Measurements from ENCODE around the gene PDK1. TPM values are rescaled to one million over a fixed set of nuclear protein-coding genes. Genes with fewer than 3 reads are reported as not detected.
A peak's percentile ranks its signal among the peaks of the same experiment; 100 is the strongest.

The PDK1 gene
- total RNA-seq, 1 donor from 2014 or later, result 27.9 TPM

- H3K27me3 Mint-ChIP-seq (ENCODE audit: low read depth), result no peaks in the 10 kb centered on the region
- no peak overlapping the region for H3K27ac Mint-ChIP-seq (ENCODE audit: unreplicated experiment)
- H3K9me3 Mint-ChIP-seq (ENCODE audit: low read depth), result peaks cover 26% of the 10 kb centered on the region
- DNase-seq (ENCODE audit: low spot score), result no peak
- H3K4me3 Mint-ChIP-seq (ENCODE audit: unreplicated experiment), result no peak overlapping the region
- no peaks in the 10 kb centered on the region for H3K4me1 Mint-ChIP-seq (ENCODE audit: low read depth)
- peaks cover 15% of the 10 kb centered on the region for H3K36me3 Mint-ChIP-seq (ENCODE audit: low read depth)
- TF ChIP-seq CTCF (IDR thresholded peaks at IDR 0.05), result no peak
These were observed 91.5 kb downstream of the PDK1 start for GRCh38 chr2:172647439-172647838.

DNA sequence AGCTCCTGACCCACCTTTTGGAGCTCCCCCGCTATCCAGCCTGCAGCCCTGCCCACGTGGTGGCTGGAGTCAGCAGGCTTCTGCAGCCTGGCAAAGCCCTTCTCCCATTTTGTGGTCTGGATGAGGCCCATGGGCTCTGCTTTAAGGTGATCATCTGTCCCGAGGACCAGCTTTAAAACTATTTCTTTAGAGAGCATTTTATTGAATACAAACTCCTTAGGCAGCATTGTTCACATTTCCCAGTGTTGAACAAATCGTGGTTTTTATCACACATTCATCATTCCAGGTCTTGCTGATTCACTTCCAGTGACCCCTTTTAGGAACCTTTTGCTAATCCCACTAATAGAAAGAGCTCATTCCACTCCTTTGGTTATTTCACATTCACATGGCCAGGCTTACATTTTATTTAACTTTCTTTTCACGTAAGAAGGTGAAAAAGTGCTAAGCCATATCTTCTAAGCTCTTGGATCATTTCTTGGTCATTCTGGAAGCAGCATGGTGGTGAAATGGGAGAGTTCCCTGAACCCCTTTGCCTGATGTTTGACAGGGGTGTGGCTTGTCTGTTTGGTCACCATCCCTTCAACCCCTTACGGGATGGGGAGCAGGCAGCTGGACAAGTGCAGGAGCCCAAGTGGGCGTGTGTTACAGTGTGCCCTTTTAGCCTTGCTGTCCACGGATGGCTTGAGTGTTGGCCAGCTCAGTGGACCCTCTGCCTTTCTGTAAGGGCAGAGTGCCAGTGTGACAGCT lies 99.4 kb downstream of the PDK1 start:
- Mint-ChIP-seq H3K4me3 (ENCODE audit: unreplicated experiment) (no peak overlapping the region), H3K4me1 (ENCODE audit: low read depth) (peaks cover 13% of the 10 kb centered on the region), H3K36me3 (ENCODE audit: low read depth) (peaks cover 21% of the 10 kb centered on the region), H3K9me3 (ENCODE audit: low read depth) (peaks cover 35% of the 10 kb centered on the region), H3K27me3 (ENCODE audit: low read depth) (no peaks in the 10 kb centered on the region), H3K27ac (ENCODE audit: unreplicated experiment) (peak overlapping the region; percentile 61)
- no peak for DNase-seq (ENCODE audit: low spot score)
- no peak for TF ChIP-seq CTCF (IDR thresholded peaks at IDR 0.05)

DNA sequence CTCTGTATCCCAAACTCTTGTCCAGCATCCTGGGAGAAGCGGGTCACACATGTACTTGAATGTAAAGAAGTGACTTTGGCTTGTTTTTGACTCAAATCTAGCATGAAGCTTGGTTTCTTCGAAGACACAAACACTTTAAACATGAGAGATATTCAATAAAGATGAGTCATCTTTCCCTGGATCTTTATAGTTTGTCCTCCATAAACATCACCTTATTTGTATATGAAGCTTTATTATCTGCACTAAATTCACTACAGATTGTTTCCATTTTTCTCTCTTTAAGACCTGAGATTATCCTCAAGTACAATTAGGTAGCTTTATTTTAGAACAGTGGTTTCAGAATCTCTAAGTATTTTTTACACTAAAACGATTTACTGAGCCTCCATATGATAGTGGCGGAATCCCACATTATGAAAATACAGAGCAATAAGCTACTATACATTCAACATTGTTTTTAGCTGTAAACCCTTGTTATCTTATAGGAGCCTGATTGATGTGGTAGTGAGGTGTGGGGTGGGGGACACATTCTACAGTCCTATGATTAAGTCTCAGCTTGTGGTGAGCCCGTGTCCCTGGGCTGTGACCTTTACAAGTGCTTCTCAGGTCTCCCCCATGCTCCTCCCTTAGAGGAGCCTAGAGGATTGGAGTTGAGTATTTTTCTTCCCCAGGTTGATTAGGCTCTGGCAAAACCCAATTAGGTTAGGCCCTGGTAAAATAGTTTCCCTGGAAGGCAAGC lies 100.1 kb downstream of the PDK1 start:
- DNase-seq (ENCODE audit: low spot score), result no peak
- Mint-ChIP-seq H3K4me3 (ENCODE audit: unreplicated experiment) (no peak overlapping the region), H3K27me3 (ENCODE audit: low read depth) (no peaks in the 10 kb centered on the region), H3K9me3 (ENCODE audit: low read depth) (peaks cover 29% of the 10 kb centered on the region), H3K27ac (ENCODE audit: unreplicated experiment) (no peak overlapping the region), H3K36me3 (ENCODE audit: low read depth) (peaks cover 21% of the 10 kb centered on the region), H3K4me1 (ENCODE audit: low read depth) (peaks cover 13% of the 10 kb centered on the region)
- no peak for TF ChIP-seq CTCF (IDR thresholded peaks at IDR 0.05)

Other genes starting within 250 kb of the PDK1 start
- 3.4 to 5.7 TPM (median 5.0 TPM) in 3 replicates for gene ITGA6, start 128.5 kb upstream of the PDK1 start, total RNA-seq
- 0.54 to 2.3 TPM (median 0.57 TPM) in 3 replicates for gene RAPGEF4, start 179.8 kb downstream of the PDK1 start, total RNA-seq

Data from chondrocyte (in vitro differentiated cells).